ENCODE measurements around the gene TESPA1.

DNA sequence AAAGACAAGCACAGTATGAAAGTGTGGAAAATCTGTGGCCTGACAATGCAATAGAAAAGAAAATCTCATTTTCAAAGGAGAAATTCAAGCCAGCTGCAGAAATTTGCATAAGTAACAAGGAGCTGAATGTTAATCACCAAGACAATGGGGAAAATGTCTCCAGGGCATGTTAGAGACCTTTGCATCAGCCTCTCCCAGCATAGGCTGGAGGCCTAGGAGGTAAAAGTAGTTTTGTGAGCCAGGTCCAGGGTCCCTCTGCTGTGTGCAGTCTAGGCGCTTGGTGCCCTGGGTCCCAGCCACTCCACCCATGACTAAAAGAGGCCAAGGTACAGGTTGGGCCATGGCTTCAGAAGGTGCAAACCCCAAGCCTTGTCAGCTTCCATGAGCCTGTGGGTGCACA, 58.3 kb downstream of the TESPA1 start:
- TF ChIP-seq, protein P1, sequence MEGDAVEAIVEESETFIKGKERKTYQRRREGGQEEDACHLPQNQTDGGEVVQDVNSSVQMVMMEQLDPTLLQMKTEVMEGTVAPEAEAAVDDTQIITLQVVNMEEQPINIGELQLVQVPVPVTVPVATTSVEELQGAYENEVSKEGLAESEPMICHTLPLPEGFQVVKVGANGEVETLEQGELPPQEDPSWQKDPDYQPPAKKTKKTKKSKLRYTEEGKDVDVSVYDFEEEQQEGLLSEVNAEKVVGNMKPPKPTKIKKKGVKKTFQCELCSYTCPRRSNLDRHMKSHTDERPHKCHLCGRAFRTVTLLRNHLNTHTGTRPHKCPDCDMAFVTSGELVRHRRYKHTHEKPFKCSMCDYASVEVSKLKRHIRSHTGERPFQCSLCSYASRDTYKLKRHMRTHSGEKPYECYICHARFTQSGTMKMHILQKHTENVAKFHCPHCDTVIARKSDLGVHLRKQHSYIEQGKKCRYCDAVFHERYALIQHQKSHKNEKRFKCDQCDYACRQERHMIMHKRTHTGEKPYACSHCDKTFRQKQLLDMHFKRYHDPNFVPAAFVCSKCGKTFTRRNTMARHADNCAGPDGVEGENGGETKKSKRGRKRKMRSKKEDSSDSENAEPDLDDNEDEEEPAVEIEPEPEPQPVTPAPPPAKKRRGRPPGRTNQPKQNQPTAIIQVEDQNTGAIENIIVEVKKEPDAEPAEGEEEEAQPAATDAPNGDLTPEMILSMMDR (conservative IDR thresholded peaks at IDR 0.05 in 1 of 2, IDR thresholded peaks at IDR 0.05 in 1 of 2; ENCODE audit: extremely low read depth in 1 of 2, insufficient read depth in 1 of 2, low read depth in 1 of 2, low read length in 2 of 2) = no peak
- TF ChIP-seq EZH2 (IDR thresholded peaks at IDR 0.05; ENCODE audit: borderline replicate concordance, low read length) = no peak

All from mammary epithelial cell (primary cell).